ENCODE measurements around the gene POU6F2.

DNA sequence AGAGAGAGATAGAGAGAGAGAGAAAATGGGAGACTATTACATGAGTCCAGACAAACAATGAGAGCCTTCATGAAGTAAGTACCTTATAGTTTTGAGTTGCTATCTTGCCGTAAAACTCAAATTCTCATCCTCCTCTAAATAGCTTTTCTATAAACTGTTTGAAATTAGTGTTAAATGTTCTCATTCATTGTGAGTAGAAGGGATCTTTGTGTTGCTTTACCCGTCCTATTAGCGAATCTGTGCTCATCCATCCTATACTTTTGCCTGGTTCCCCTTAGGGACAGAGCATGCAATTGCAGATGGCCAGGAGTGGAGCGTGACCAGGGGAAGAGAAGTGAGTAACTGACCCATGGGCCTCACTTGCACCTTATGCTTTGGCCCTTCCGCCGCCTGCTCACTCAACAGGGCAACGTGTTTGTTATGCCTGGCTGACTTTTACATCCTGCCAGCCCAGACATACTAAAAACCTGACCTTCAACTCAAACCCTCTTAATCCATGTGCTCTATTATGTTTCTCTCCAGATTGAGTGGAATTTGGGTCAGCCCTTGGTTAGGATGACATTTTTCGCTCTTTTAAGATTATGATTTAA lies 344.3 kb downstream of the POU6F2 start:
- TF ChIP-seq, protein P1, sequence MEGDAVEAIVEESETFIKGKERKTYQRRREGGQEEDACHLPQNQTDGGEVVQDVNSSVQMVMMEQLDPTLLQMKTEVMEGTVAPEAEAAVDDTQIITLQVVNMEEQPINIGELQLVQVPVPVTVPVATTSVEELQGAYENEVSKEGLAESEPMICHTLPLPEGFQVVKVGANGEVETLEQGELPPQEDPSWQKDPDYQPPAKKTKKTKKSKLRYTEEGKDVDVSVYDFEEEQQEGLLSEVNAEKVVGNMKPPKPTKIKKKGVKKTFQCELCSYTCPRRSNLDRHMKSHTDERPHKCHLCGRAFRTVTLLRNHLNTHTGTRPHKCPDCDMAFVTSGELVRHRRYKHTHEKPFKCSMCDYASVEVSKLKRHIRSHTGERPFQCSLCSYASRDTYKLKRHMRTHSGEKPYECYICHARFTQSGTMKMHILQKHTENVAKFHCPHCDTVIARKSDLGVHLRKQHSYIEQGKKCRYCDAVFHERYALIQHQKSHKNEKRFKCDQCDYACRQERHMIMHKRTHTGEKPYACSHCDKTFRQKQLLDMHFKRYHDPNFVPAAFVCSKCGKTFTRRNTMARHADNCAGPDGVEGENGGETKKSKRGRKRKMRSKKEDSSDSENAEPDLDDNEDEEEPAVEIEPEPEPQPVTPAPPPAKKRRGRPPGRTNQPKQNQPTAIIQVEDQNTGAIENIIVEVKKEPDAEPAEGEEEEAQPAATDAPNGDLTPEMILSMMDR (IDR thresholded peaks at IDR 0.05): no peak
- TF ChIP-seq EZH2 (IDR thresholded peaks at IDR 0.05; ENCODE audit: borderline replicate concordance, insufficient read depth, low read depth, low read length, poor library complexity, severe bottlenecking): no peak
